ENCODE measurements around the gene IL5.

DNA sequence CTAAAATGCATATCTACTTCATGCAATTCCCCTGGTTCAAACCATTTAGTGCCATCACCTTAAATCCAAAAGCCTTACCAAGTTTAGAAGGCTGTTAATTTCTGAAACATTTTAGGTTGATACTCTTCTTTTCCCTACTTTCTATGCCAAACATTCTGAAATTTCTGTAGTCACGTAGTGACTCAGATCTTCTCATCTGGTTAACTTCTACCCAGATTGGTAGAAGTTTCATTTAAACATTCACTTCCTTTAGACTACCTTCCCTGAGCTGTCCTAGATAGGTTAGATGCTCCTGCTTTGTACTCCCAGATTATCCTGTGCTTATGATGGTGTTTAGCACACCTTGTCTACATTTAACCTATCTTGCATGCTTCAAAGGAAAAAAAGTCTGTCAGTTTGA lies 23.3 kb upstream of the IL5 start:
- no peak for TF ChIP-seq POLR2AphosphoS5 (IDR thresholded peaks at IDR 0.05; ENCODE audit: low read depth, low read length)
- TF ChIP-seq TAF1 (IDR thresholded peaks at IDR 0.05; ENCODE audit: low read depth, low read length): no peak
- no peak for TF ChIP-seq POLR2A (IDR thresholded peaks at IDR 0.05; ENCODE audit: low read depth, low read length)
- no peak for TF ChIP-seq SPI1 (IDR thresholded peaks at IDR 0.05; ENCODE audit: low read depth, low read length)
- no peak for TF ChIP-seq PAX5 (IDR thresholded peaks at IDR 0.05; ENCODE audit: insufficient read depth, low read length, severe bottlenecking)
